Activated T-helper 17 cell treated with anti-CD3 and anti-CD28 coated beads, Interleukin-2, amount 50 U/mL, for 72 hours (primary cell): ENCODE data around the gene VSTM2A. TPM values are rescaled to one million over a fixed set of nuclear protein-coding genes. Genes with fewer than 3 reads are reported as not detected.

ENCODE experiments used
- ATAC-seq: fragments of 150-1000 bp; cut with Tn5 transposase; replicated peaks from 2 replicates; pipeline ENCODE4 v1.10.0; 2021; ENCODE audit warnings: mild to moderate bottlenecking, moderate library complexity
- H3K27ac Mint-ChIP-seq: one replicate; pipeline ENCODE4 v1.8.0; 2022; ENCODE audit warnings: mixed read lengths
- H3K27me3 Mint-ChIP-seq: one replicate; pipeline ENCODE4 v1.8.0; 2022; ENCODE audit warnings: mixed read lengths
- H3K36me3 Mint-ChIP-seq: one replicate; pipeline ENCODE4 v1.8.0; 2022; ENCODE audit warnings: low read depth, mild to moderate bottlenecking, mixed read lengths
- H3K4me1 Mint-ChIP-seq: one replicate; pipeline ENCODE4 v1.8.0; 2022; ENCODE audit warnings: mixed read lengths
- H3K4me3 Mint-ChIP-seq: one replicate; pipeline ENCODE4 v1.8.0; 2022; ENCODE audit warnings: mild to moderate bottlenecking, mixed read lengths
- H3K9me3 Mint-ChIP-seq: one replicate; pipeline ENCODE4 v1.8.0; 2022; ENCODE audit warnings: mixed read lengths
- total RNA-seq, 2 donors: library from RNA; stranded (reverse); gene quantifications; one replicate each; pipeline ENCODE4 v1.2.3, GENCODE V29; 2022

VSTM2A gene
- total RNA-seq, 2 donors from 2014 or later = not detected

DNA sequence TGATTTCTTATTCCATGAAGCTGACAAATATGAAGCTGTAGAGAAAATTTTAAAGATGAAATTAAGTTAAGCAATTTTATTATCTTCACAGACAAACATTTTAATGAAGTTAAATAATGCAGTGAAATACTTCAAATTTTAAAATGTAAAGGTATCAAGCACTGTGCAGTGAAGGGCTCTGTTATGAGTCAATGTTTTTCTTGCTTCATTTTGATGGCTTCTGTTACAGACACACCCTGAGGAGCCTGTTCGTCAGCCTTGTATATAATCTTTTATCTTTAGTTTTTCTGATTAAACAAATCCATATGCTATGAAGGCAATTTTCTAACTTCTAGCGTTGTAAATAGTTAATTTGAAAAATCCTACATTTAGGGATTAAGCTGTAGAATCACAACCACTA is 18.5 kb downstream of the VSTM2A start:
- Mint-ChIP-seq H3K27me3 (no peaks in the 10 kb centered on the region), H3K4me1 (no peaks in the 10 kb centered on the region), H3K4me3 (no peak overlapping the region), H3K9me3 (peaks cover 3% of the 10 kb centered on the region), H3K36me3 (no peaks in the 10 kb centered on the region), H3K27ac (no peak overlapping the region)
- ATAC-seq = no peak

DNA sequence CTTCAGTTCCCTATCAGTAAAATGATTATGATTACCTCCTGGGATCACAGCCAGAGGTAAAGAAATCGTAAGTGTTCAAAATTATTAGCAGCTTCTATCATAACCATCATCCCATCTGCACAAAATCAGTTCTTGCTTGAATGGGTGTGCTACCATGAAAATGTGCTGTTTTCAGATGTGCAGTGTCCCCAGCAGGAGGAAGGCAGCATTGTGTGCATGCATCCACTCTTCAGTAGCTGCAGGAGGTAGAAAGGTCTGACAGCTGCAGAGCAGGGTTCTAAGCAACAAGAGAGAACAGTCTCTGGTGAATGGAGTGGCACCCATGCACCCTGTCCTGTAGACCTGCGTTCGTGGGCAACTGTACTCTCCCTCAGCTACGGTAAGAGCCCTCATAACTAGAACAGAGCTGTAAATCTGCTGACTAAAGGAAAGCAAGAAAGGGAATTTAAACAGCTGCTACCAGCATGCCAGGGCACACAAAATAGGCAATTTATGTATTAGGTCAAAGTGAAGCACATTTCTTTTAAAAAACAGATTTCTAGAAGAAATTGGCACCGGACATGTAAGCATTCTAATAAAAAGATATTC is 21.2 kb downstream of the VSTM2A start:
- H3K4me3 Mint-ChIP-seq = no peak overlapping the region
- H3K4me1 Mint-ChIP-seq = no peaks in the 10 kb centered on the region
- no peak for ATAC-seq
- no peaks in the 10 kb centered on the region for H3K27me3 Mint-ChIP-seq
- no peaks in the 10 kb centered on the region for H3K36me3 Mint-ChIP-seq
- H3K9me3 Mint-ChIP-seq = peaks cover 3% of the 10 kb centered on the region
- H3K27ac Mint-ChIP-seq = no peak overlapping the region

DNA sequence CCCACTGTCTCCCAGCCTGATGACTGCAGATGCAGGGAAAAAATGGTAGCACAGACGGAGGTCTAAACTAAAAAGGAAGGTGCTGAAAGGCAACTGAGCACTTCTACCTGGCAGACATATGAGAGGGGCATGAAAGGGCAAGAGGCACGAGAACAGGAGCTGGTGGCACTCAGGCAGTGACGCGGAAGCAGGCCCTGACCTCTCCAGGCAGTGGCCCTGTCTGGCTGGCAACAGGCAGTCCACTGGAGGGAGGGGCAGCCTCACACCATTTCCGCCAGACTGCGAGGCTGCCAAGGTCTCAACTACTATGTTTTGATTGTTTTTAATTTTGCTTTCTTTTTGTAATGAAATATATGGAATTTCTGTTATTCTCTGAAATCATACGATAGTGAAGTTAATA is 23.3 kb downstream of the VSTM2A start:
- H3K27ac Mint-ChIP-seq = no peak overlapping the region
- no peaks in the 10 kb centered on the region for H3K36me3 Mint-ChIP-seq
- no peaks in the 10 kb centered on the region for H3K27me3 Mint-ChIP-seq
- ATAC-seq = no peak
- H3K9me3 Mint-ChIP-seq = peaks cover 3% of the 10 kb centered on the region
- no peak overlapping the region for H3K4me3 Mint-ChIP-seq
- H3K4me1 Mint-ChIP-seq = no peaks in the 10 kb centered on the region

DNA sequence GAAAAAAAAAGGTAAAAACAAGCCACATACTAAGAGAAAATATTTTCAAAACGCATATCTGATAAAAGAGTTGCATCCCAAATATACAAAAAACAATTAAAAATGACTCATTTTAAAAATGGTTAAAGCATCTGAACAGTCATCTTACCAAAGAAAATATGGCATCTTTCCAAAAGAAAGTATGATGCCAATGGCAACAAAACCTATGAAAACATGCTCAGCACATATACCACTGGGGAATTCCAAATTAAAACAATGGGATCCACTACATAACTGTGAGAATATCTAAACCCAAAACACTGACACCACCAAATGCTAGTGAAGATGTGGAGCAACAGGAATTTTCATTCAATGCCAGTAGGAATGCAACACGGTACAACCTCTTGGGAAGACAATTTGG is 39.3 kb downstream of the VSTM2A start:
- Mint-ChIP-seq H3K36me3 (no peaks in the 10 kb centered on the region), H3K27ac (no peak overlapping the region), H3K4me1 (no peaks in the 10 kb centered on the region), H3K9me3 (no peaks in the 10 kb centered on the region), H3K4me3 (no peak overlapping the region), H3K27me3 (no peaks in the 10 kb centered on the region)
- ATAC-seq = no peak

DNA sequence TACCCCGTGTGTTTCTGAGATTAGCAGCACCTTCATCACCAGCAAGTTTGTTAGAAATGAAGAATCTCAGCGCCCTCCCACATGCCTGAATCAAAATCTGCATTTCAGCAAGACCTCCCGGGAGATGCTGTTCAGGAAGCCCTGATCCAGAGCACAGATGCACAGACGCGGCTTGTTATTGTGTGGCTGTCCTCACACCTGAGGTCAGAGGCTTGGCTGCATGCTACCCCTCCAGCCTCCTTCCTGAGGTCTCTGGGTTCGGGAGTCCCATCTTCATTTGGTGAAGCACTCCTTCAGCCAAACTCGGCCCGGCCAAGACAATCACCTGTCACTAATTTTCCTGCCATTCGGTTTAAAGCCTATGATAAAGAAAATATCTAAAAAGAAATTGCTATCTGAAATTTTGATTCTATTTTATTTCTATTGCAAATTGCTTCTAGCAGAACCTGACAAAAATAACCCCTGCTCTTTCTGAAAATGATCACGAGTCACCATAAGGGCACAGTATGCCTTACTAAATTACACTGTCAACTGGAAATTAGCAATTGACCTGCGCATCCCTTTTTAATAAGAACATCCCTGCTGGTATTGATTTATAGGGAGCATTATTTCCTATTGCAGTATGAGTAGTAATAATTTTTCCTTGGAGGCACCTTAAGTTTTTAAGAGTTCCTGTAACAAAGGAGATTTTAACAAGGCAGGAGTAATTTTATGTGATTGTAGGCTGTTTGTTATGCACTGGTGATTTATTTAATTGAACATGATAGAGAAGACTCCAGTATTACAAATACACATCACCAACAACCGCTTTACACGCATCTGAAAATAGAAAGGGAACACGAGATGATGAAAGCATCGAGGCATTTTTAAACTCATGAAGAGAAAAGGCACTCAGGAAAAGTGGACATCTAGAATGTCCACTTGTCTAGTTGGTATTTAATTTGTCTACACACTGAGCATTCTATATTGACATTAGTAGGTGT is 49.5 kb downstream of the VSTM2A start:
- no peak for ATAC-seq

DNA sequence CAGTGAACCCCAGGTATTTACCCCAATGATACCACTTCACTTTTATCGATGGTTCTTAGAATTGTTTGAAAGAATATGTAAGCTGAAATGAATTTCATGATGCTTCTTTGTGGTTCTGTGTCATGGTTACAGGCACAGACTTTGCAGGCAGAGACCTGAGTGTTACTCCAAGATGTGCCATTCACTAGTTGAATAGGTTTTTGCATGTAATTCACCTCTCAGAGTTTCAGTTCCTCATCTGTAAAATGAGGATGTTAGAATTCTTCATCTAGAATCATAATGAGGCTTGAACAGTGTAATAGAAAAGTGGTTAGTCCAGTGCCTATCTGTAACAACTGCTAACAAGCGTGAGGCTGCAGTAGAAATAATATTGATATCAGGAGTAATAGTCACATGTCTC is 54.6 kb downstream of the VSTM2A start:
- no peak for ATAC-seq
- H3K36me3 Mint-ChIP-seq = no peaks in the 10 kb centered on the region
- no peak overlapping the region for H3K4me3 Mint-ChIP-seq
- H3K4me1 Mint-ChIP-seq = no peaks in the 10 kb centered on the region
- peaks cover 13% of the 10 kb centered on the region for H3K9me3 Mint-ChIP-seq
- no peak overlapping the region for H3K27ac Mint-ChIP-seq
- H3K27me3 Mint-ChIP-seq = no peaks in the 10 kb centered on the region

More for the DNA sequence above, 49.5 kb downstream of the VSTM2A start:
- no peak overlapping the region for H3K4me3 Mint-ChIP-seq
- no peaks in the 10 kb centered on the region for H3K27me3 Mint-ChIP-seq
- peaks cover 16% of the 10 kb centered on the region for H3K9me3 Mint-ChIP-seq
- no peaks in the 10 kb centered on the region for H3K4me1 Mint-ChIP-seq
- H3K36me3 Mint-ChIP-seq = no peaks in the 10 kb centered on the region
- H3K27ac Mint-ChIP-seq = no peak overlapping the region

DNA sequence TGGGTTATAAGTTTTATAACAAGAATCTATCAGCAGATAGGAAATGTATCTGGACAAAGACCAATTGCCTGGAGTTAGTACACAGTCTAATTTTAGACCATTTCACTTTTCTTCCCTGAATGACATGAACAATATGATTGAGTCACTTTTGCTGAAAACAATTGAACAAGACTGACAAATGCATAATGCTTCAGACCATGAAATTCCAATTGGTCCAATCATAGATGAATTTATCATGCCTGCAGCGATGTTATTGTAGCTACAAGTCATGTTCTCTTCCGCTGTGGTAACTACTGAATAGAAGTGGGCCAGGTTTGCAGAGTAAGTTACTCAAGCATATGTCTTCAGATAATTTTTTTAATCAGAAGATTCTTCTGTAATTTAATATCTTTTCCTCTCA is 73.4 kb downstream of the VSTM2A start:
- Mint-ChIP-seq H3K36me3 (no peaks in the 10 kb centered on the region), H3K27me3 (no peaks in the 10 kb centered on the region), H3K9me3 (no peaks in the 10 kb centered on the region), H3K4me3 (no peak overlapping the region), H3K4me1 (no peaks in the 10 kb centered on the region), H3K27ac (no peak overlapping the region)
- no peak for ATAC-seq

Other genes starting within 250 kb of the VSTM2A start
- 100 to 1,000 TPM; 165 to 192 TPM for gene SEC61G, start 216.8 kb downstream of the VSTM2A start, total RNA-seq